GM18520 (cell line): ENCODE data around the gene GLRX3.

ENCODE experiments used
- ATAC-seq: cut with Tn5 transposase; IDR thresholded peaks from one replicate; pipeline ENCODE4 v1.9.1; 2021; ENCODE audit not compliant: unreplicated experiment

Gene GLRX3

GRCh38 chr10:130203626-130204025 lies 67.4 kb downstream of the GLRX3 start:
- no peak for ATAC-seq

GRCh38 chr10:130206216-130206737 lies 70.1 kb downstream of the GLRX3 start:
- no peak for ATAC-seq

GRCh38 chr10:130207205-130207604 lies 71.0 kb downstream of the GLRX3 start:
- no peak for ATAC-seq

DNA sequence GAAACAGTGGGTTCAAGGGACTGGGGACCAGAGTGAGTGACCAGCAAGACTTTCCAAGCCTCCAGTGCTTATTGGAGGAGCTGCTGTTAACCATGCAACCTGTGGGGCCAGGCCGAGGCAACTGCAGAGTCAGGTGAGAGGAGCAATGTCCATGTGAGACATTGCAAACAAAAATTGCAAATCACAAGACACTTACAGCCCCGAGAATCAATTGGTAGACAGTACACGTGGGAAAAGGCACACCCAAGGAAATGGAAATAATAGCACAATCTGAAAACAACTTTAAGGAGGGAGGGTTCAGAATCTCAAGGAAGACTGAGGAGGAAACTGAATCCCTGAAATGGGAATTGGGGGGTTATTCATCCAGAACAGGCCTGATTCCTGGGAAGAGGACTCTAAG lies 72.6 kb downstream of the GLRX3 start:
- no peak for ATAC-seq

DNA sequence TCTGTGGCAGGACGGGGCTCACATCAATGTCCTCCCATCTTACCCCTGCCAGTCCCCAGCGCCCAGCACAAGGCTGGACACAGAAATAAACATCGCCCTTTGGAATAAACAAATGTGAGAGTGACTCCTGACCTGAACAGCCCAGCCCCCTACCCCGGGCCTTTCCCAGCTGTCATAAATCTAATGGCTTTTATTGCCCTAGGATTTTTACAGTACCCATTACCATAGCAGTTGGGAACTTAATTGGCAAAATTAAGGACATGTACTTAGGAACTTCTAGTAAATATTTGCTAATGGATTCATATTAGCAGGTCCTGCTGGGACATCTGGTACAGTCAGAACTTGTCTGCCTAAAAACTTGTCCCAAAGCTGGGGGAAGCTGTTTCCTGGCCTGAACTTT lies 76.6 kb downstream of the GLRX3 start:
- no peak for ATAC-seq

- no peak for ATAC-seq
Measured at GRCh38 chr10:130213286-130214080, 77.3 kb downstream of the GLRX3 start.

DNA sequence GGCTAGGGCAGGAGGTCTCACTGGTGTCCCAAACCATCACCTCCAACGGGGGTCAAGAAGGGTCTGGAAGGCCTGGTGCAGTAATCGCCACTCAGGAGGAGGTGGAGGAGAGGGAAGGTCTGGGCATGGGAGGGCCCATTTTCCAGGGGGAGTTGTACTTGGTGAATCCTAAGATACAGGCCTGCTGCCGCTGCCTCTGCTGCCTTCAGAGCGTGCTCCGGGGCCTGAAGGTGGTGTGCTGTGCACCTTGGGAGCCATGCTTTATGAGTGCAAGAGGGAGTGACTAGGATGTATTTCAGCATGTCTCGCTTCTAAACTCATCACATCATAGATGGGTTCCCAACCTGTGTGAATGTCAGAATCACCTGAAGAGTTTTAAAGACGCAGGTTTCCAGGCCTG lies 78.2 kb downstream of the GLRX3 start:
- ATAC-seq: no peak

DNA sequence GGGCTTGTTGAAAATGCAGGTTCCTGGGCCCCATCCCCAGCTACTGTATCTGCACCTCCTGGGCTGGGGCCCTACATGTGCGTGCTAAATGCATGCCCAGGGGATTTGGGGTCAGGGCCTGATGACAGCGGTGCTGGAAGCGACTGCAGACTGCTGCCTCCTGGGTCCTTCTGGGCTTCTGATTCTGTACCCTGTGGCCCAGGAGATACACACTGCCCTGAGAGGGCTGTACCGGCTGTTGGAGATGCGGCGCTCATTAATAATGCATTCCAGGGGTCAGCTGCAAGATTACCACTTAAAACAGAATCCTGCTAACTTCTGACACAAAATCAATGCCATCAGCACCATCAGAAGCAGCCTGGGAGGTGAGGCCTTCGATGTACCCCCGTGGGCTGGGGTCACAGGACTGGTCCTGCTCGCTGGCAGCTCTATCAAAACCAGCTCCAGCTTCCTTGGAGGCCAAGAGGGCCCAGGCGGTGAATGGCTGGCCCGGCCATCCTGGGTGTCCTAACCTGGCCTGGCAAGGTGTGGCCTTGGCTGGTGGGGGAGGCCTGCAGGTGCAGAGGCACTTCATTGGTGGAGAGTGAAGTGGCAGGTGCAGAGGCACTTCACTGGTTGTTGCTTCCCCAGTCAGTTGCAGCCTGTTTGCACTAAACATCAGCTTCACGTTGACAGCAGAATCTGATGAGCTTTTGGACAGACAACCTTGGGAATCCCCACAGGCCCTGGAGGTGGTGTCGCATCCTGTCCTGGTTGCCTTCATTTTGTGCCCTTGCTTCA lies 79.2 kb downstream of the GLRX3 start:
- no peak for ATAC-seq

DNA sequence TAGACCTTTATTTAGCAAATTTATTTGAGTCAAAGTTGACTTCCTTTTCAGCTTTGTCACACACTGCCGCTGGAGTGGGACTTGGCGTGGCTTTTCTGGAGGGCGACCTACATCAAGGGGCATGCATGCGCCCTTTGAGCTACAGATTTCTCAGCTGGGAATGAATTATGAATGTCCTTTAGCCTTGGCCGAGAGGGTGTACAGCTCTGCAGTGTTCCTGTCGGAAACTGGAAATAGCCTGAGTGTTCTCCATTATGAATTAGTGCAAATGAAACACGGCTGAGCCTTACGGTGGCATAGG lies 79.7 kb downstream of the GLRX3 start:
- no peak for ATAC-seq

- ATAC-seq: no peak
Measured at GRCh38 chr10:130218181-130218641, 82.0 kb downstream of the GLRX3 start.

GRCh38 chr10:130218936-130219335 lies 82.7 kb downstream of the GLRX3 start:
- no peak for ATAC-seq

DNA sequence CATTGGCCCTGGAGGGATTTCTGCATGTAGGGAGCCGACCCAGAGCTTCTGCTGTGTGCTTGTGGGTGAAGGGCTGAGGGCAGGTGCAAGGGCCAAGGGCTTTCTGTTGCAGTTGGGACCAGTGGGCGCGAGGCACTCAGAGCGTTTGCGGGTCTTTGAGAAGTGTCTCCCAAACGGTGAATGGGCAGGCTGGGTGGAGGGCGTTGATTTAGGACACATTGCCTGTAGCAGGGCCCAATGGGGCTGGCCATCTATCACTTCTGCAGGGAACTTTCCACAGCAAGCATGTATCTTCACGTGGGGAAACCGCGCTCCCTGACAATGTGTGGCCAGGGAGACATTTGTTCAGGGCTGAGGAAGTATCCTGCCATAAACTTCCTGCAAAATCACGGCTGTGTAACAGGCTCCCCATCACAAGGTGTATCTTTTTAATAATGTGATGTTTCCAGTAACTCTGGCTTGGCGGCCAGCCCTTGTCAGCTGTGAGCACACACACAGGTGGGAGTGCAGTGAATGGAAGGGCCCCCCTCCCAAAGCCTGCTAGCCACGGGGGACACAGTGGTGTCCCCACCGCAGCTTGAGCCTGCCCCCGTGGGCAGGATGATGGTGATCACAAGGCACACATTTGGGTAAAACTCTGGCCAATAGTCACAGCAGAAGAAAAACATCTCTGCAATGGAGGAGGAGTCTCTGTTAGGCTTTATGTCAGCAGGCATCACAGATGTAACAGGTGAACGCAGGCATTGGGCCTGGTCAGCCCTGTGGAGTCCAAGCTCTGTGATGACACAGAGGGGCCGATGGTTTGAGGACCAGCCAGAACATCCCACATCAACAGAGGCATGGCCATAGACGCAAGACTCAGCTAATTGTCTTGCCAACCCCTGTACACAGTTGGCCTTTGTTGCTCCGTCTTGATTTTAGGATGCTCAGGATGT lies 84.3 kb downstream of the GLRX3 start:
- no peak for ATAC-seq

GRCh38 chr10:130221456-130222375 lies 85.5 kb downstream of the GLRX3 start:
- no peak for ATAC-seq

GRCh38 chr10:130222381-130222780 lies 86.2 kb downstream of the GLRX3 start:
- no peak for ATAC-seq

GRCh38 chr10:130224228-130224627 lies 88.0 kb downstream of the GLRX3 start:
- no peak for ATAC-seq

DNA sequence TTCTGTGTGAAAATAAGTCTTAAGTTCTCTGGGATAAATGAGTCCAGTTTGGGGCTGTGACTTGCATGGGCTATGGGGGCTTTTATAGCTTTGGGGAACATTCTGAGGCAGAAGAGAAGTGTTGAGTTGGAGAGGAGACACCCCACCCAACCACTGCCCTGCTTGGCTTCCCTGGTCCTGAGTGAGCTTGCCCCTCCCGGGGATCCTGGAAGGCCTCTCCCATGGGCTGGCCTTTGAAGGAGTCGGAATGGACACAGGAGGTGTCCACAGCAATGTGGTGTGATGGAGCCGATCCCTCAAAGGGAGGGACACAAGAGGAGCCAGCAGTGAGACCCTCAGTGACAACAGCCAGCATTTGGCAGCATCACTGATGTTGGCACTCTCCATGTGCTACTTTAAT lies 89.8 kb downstream of the GLRX3 start:
- ATAC-seq: no peak

- no peak for ATAC-seq
Measured at GRCh38 chr10:130227883-130228282, 91.7 kb downstream of the GLRX3 start.
